ENCODE data around the gene CERS4.

DNA sequence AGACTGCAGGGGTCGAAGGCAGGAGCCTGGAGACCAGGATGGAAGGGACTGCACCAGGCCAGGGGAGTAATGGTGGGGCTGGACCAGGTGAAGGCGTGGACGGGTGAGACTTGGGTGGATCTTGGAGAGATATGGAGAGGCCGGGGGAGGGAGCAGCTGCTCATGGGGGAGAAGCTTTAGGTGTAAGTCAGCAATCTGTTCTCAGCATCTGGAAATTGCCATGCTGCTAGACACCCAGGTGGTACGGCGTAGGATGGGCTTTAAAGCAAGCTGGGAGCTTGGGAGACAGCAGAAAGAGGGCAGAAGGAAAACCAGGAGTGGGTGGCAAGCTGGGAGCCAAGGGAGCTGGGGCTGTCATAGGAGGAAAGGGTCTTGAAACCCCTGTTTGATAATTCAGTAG is 3.0 kb downstream of the CERS4 start:
- TF ChIP-seq CTCF (IDR thresholded peaks at IDR 0.05) (no peak), POLR2A (IDR thresholded peaks at IDR 0.05) (no peak), POLR2AphosphoS5 (IDR thresholded peaks at IDR 0.05; ENCODE audit: insufficient read depth in 1 of 2, low read depth in 1 of 2) (no peak)

All from vagina (tissue), 2 donors.